H9 (cell line): ENCODE measurements around the gene THSD7B. TPM values are rescaled to one million over a fixed set of nuclear protein-coding genes. Genes with fewer than 3 reads are reported as not detected.

Experiments
- DNase-seq: peaks from one replicate; pipeline ENCODE4 v3.0.0-alpha.2; 2017
- H2AFZ ChIP-seq: one replicate; pipeline ENCODE4 v1.6.1; 2013; ENCODE audit warnings: mild to moderate bottlenecking, low read length, control low read depth, moderate library complexity
- H2AK5ac ChIP-seq: 2 replicates; pipeline ENCODE4 v1.6.1; 2013; ENCODE audit warnings: low read length, control low read depth, mixed read lengths; ENCODE audit not compliant: insufficient read length
- H2BK120ac ChIP-seq: one replicate; pipeline ENCODE4 v1.6.1; 2013; ENCODE audit warnings: low read depth, mild to moderate bottlenecking, low read length, control low read depth, inconsistent platforms; ENCODE audit not compliant: poor library complexity, severe bottlenecking
- H2BK12ac ChIP-seq: 2 replicates; pipeline ENCODE4 v1.6.1; 2013; ENCODE audit warnings: low read length, control low read depth, mixed read lengths, low read depth; ENCODE audit not compliant: insufficient read length
- H2BK15ac ChIP-seq: 2 replicates; pipeline ENCODE4 v1.6.1; 2013; ENCODE audit warnings: low read depth, low read length, control low read depth
- H2BK20ac ChIP-seq: one replicate; pipeline ENCODE4 v1.6.1; 2013; ENCODE audit warnings: low read depth, mild to moderate bottlenecking, low read length, control low read depth, inconsistent platforms; ENCODE audit not compliant: poor library complexity, severe bottlenecking
- H2BK5ac ChIP-seq: 2 replicates; pipeline ENCODE4 v1.6.1; 2013; ENCODE audit warnings: low read length, control low read depth, mixed read lengths; ENCODE audit not compliant: insufficient read length
- H3K14ac ChIP-seq: 2 replicates; pipeline ENCODE4 v1.6.1; 2013; ENCODE audit warnings: low read length, control low read depth; ENCODE audit not compliant: insufficient read depth
- H3K18ac ChIP-seq: 2 replicates; pipeline ENCODE4 v1.6.1; 2013; ENCODE audit warnings: low read depth, mild to moderate bottlenecking, mixed read lengths, low read length, control low read depth; ENCODE audit not compliant: insufficient read length
- H3K23ac ChIP-seq: 2 replicates; pipeline ENCODE4 v1.6.1; 2013; ENCODE audit warnings: low read length, control low read depth, mixed read lengths, low read depth; ENCODE audit not compliant: insufficient read length
- H3K23me2 ChIP-seq: 2 replicates; pipeline ENCODE4 v1.6.1; 2013; ENCODE audit warnings: low read depth, mild to moderate bottlenecking, mixed read lengths, low read length, control low read depth; ENCODE audit not compliant: insufficient read length, poor library complexity, severe bottlenecking
- H3K27ac ChIP-seq: 2 replicates; pipeline ENCODE4 v1.5.1; 2013; ENCODE audit warnings: low read length, control low read depth, mixed read lengths, low read depth; ENCODE audit not compliant: insufficient read length
- H3K27me3 ChIP-seq: 2 replicates; pipeline ENCODE4 v1.6.1; 2013; ENCODE audit warnings: low read length, control low read depth, inconsistent platforms; ENCODE audit not compliant: insufficient read depth
- H3K4ac ChIP-seq: 2 replicates; pipeline ENCODE4 v1.6.1; 2013; ENCODE audit warnings: low read depth, mild to moderate bottlenecking, control low read depth, inconsistent platforms, low read length, moderate library complexity
- H3K4me1 ChIP-seq: 2 replicates; pipeline ENCODE4 v1.6.1; 2013; ENCODE audit warnings: low read length, control low read depth, inconsistent platforms; ENCODE audit not compliant: insufficient read depth
- H3K4me2 ChIP-seq: 2 replicates; pipeline ENCODE4 v1.6.1; 2013; ENCODE audit warnings: low read length, control low read depth, mixed read lengths; ENCODE audit not compliant: insufficient read length, insufficient read depth
- H3K56ac ChIP-seq: 2 replicates; pipeline ENCODE4 v1.6.1; 2013; ENCODE audit warnings: low read depth, mild to moderate bottlenecking, mixed read lengths, low read length, control low read depth; ENCODE audit not compliant: insufficient read length
- H3K79me1 ChIP-seq: 2 replicates; pipeline ENCODE4 v1.6.1; 2013; ENCODE audit warnings: low read depth, mild to moderate bottlenecking, moderate library complexity, low read length, control low read depth, inconsistent platforms; ENCODE audit not compliant: insufficient read depth, poor library complexity, severe bottlenecking
- H3K79me2 ChIP-seq: 2 replicates; pipeline ENCODE4 v1.6.1; 2013; ENCODE audit warnings: low read length, control low read depth, inconsistent platforms; ENCODE audit not compliant: insufficient read depth
- H3K9ac ChIP-seq: 2 replicates; pipeline ENCODE4 v1.6.1; 2013; ENCODE audit warnings: low read length, control low read depth, mixed read lengths; ENCODE audit not compliant: insufficient read length; ENCODE audit errors: extremely low read depth
- H3K9me3 ChIP-seq: one replicate; pipeline ENCODE4 v1.6.1; 2013; ENCODE audit warnings: low read depth, low read length, inconsistent platforms; ENCODE audit not compliant: control insufficient read depth
- H3T11ph ChIP-seq: one replicate; pipeline ENCODE4 v1.6.1; 2013; ENCODE audit warnings: mild to moderate bottlenecking, low read length, control low read depth, inconsistent platforms
- H4K20me1 ChIP-seq: one replicate; pipeline ENCODE4 v1.6.1; 2013; ENCODE audit not compliant: control insufficient read depth, insufficient read length, insufficient read depth
- H4K5ac ChIP-seq: 2 replicates; pipeline ENCODE4 v1.6.1; 2013; ENCODE audit warnings: low read depth, mild to moderate bottlenecking, mixed read lengths, low read length, control low read depth; ENCODE audit not compliant: insufficient read length
- H4K8ac ChIP-seq: replicated peaks from 2 replicates; pipeline ENCODE4 v1.6.1; 2013; ENCODE audit warnings: low read length, control low read depth, mixed read lengths, low read depth; ENCODE audit not compliant: insufficient read length
- H4K91ac ChIP-seq: 2 replicates; pipeline ENCODE4 v1.6.1; 2013; ENCODE audit warnings: low read depth, mild to moderate bottlenecking, moderate library complexity, mixed read lengths, low read length, control low read depth; ENCODE audit not compliant: insufficient read length
- H3K27ac Mint-ChIP-seq, 3 experiments: 2 replicates in 2 of 3; 3 replicates in 1 of 3; pipeline ENCODE4 v1.8.0; 2020 to 2021; ENCODE audit warnings: mixed read lengths in 3 of 3, mild to moderate bottlenecking in 1 of 3, moderate library complexity in 1 of 3
- H3K27me3 Mint-ChIP-seq: 2 replicates; pipeline ENCODE4 v1.8.0; 2021; ENCODE audit warnings: low read depth, mild to moderate bottlenecking, moderate library complexity, mixed read lengths
- H3K36me3 Mint-ChIP-seq, 3 experiments: 2 replicates in 2 of 3; 3 replicates in 1 of 3; pipeline ENCODE4 v1.8.0; 2020 to 2021; ENCODE audit warnings: low read depth in 3 of 3, mixed read lengths in 3 of 3; ENCODE audit not compliant: insufficient read depth in 1 of 3
- H3K4me1 Mint-ChIP-seq, 2 experiments: 2 replicates each; pipeline ENCODE4 v1.8.0; 2020; ENCODE audit warnings: mixed read lengths in 2 of 2
- H3K4me3 Mint-ChIP-seq, 2 experiments: 2 replicates in 1 of 2; 3 replicates in 1 of 2; pipeline ENCODE4 v1.8.0; 2020 to 2021; ENCODE audit warnings: mild to moderate bottlenecking in 2 of 2, mixed read lengths in 2 of 2, moderate library complexity in 1 of 2
- H3K9me3 Mint-ChIP-seq, 2 experiments: 2 replicates in 1 of 2; 3 replicates in 1 of 2; pipeline ENCODE4 v1.8.0; 2020; ENCODE audit warnings: mild to moderate bottlenecking in 2 of 2, mixed read lengths in 2 of 2, moderate library complexity in 1 of 2
- WGBS: extraction: QIAGEN DNeasy Blood & Tissue Kit; methylation state at CpG from one replicate; pipeline ENCODE4 v1.1.7; 2013; ENCODE audit warnings: missing lambda C conversion rate, low lambda C conversion rate, mixed read lengths; ENCODE audit not compliant: insufficient read length; ENCODE audit errors: extremely low coverage; 5-methylcytosine and 5-hydroxymethylcytosine counted together
- total RNA-seq: library from RNA; stranded (reverse); gene quantifications from 2 replicates; pipeline ENCODE4 v1.2.1, GENCODE V29; 2021
- TF ChIP-seq, protein P1 (sequence below): fragments of 200-600 bp; sonication (generic); conservative IDR thresholded peaks from 3 replicates; pipeline ENCODE4 v1.8.0; 2021; ENCODE audit warnings: antibody characterized with exemption, mild to moderate bottlenecking

Gene THSD7B
- total RNA-seq, 1 experiment from 2014 or later, result 0.85 TPM

DNA sequence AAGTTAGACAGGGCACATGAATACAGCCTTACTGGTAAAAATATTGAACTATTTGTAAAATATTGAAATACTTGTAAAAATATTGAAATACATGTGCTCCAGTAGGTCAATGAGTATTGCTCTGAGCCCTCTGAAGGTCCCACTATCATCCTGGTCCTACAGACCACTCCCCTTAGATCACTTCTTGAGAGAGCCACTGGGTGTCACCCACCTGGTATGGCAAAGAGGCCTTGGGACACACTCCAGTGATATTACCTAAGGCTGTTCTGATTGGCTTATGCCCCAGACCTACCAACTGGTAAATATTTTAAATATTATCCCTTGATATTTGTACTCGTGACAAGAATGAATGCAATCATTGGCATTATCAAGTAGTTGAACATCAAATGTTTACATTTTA lies 5.0 kb downstream of the THSD7B start:
- no peak overlapping the region for H2AFZ ChIP-seq
- peaks cover 0 to 3% of the 10 kb centered on the region in 2 experiments; a peak in 1 of 5 replicates for H3K9me3 Mint-ChIP-seq
- no peak overlapping the region for H2AK5ac ChIP-seq
- H4K5ac ChIP-seq, result no peak overlapping the region
- H4K8ac ChIP-seq, result no peak overlapping the region
- no peak for DNase-seq
- H2BK15ac ChIP-seq, result no peak overlapping the region
- peaks cover 13 to 18% of the 10 kb centered on the region in 2 experiments for H3K4me1 Mint-ChIP-seq
- peaks cover 10% of the 10 kb centered on the region for H3K23me2 ChIP-seq
- H3K79me2 ChIP-seq, result no peaks in the 10 kb centered on the region
- H2BK120ac ChIP-seq, result no peak overlapping the region
- H3K9ac ChIP-seq, result no peak overlapping the region
- no peak overlapping the region for H3K56ac ChIP-seq
- peaks cover 3% of the 10 kb centered on the region; the same call in 1 of the 2 replicates for H3K4me1 ChIP-seq
- peaks cover 14% of the 10 kb centered on the region for H3K27me3 ChIP-seq
- H3K27ac ChIP-seq, result no peak overlapping the region
- H3T11ph ChIP-seq, result no peak overlapping the region
- no peaks in the 10 kb centered on the region for H3K9me3 ChIP-seq
- H4K20me1 ChIP-seq, result no peaks in the 10 kb centered on the region
- no peaks in the 10 kb centered on the region for H3K79me1 ChIP-seq
- H2BK12ac ChIP-seq, result no peak overlapping the region
- no peak overlapping the region for H2BK20ac ChIP-seq
- no peak overlapping the region for H3K18ac ChIP-seq
- no peak overlapping the region for H3K14ac ChIP-seq
- H3K36me3 Mint-ChIP-seq, result no peaks in the 10 kb centered on the region
- no peak overlapping the region for H4K91ac ChIP-seq
- no peak overlapping the region for H2BK5ac ChIP-seq
- H3K27me3 Mint-ChIP-seq, result peaks cover 57% of the 10 kb centered on the region
- H3K4me2 ChIP-seq, result no peak overlapping the region
- no peak overlapping the region for H3K4me3 Mint-ChIP-seq
- no CpG with 5 or more reads among the region's 1 CpG for WGBS
- no peak overlapping the region for H3K4ac ChIP-seq
- TF ChIP-seq, protein P1, sequence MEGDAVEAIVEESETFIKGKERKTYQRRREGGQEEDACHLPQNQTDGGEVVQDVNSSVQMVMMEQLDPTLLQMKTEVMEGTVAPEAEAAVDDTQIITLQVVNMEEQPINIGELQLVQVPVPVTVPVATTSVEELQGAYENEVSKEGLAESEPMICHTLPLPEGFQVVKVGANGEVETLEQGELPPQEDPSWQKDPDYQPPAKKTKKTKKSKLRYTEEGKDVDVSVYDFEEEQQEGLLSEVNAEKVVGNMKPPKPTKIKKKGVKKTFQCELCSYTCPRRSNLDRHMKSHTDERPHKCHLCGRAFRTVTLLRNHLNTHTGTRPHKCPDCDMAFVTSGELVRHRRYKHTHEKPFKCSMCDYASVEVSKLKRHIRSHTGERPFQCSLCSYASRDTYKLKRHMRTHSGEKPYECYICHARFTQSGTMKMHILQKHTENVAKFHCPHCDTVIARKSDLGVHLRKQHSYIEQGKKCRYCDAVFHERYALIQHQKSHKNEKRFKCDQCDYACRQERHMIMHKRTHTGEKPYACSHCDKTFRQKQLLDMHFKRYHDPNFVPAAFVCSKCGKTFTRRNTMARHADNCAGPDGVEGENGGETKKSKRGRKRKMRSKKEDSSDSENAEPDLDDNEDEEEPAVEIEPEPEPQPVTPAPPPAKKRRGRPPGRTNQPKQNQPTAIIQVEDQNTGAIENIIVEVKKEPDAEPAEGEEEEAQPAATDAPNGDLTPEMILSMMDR, result no peak; the same call in 2 of the 3 replicates
- H3K23ac ChIP-seq, result no peak overlapping the region
- H3K27ac Mint-ChIP-seq, result no peak overlapping the region
